Activated B cell treated with CpG ODN at 0.5 μM for 24 hours (primary cell): Measurements from ENCODE around the gene CS. TPM values are rescaled to one million over a fixed set of nuclear protein-coding genes. Genes with fewer than 3 reads are reported as not detected.

Source experiments
- ATAC-seq: fragments of 200-7000 bp; cut with Tn5 transposase; one replicate; pipeline ENCODE4 v1.10.0; 2021; ENCODE audit warnings: low read depth, mild to moderate bottlenecking, moderate library complexity
- CTCF ChIA-PET: fragments of 350-600 bp; sonication (Branson Sonifier 250); formaldehyde crosslinking; loops from one replicate; lab custom pipeline; 2021; ENCODE audit warnings: antibody characterized with exemption; lab: Charles Lee
- POLR2A ChIA-PET: fragments of 350-600 bp; sonication (Branson Sonifier 250); formaldehyde crosslinking; loops from one replicate; lab custom pipeline; 2021; ENCODE audit warnings: antibody characterized with exemption; lab: Charles Lee
- DNase-seq: peaks from one replicate; pipeline ENCODE4 v3.0.0; 2022
- H3K27ac Mint-ChIP-seq: one replicate; pipeline ENCODE4 v1.8.0; 2020; ENCODE audit warnings: mixed read lengths
- H3K27me3 Mint-ChIP-seq: one replicate; pipeline ENCODE4 v1.8.0; 2021; ENCODE audit warnings: mixed read lengths
- H3K36me3 Mint-ChIP-seq: one replicate; pipeline ENCODE4 v1.8.0; 2021; ENCODE audit warnings: low read depth, mixed read lengths
- H3K4me1 Mint-ChIP-seq: one replicate; pipeline ENCODE4 v1.8.0; 2021; ENCODE audit warnings: mixed read lengths
- H3K4me3 Mint-ChIP-seq: one replicate; pipeline ENCODE4 v1.8.0; 2020; ENCODE audit warnings: mild to moderate bottlenecking, mixed read lengths
- H3K9me3 Mint-ChIP-seq: one replicate; pipeline ENCODE4 v1.8.0; 2020; ENCODE audit warnings: mixed read lengths
- CTCF ChIP-seq: fragments of 200-600 bp; IDR thresholded peaks from one replicate; pipeline ENCODE4 v1.8.0; 2022; ENCODE audit warnings: antibody characterized with exemption, mild to moderate bottlenecking
- intact Hi-C: fragments of 100-400 bp; cut with micrococcal nuclease; formaldehyde crosslinking; loops from one replicate; pipeline ENCODE4 v1.15.1; 2024
- total RNA-seq: library from RNA; stranded (reverse); gene quantifications from 2 replicates; pipeline ENCODE4 v1.2.3, GENCODE V29; 2022

The CS gene
- total RNA-seq, 1 donor from 2014 or later = 233 TPM

GRCh38 chr12:56252649-56253048 is 47.5 kb downstream of the CS start:
- H3K36me3 Mint-ChIP-seq = peaks cover 69% of the 10 kb centered on the region

DNA sequence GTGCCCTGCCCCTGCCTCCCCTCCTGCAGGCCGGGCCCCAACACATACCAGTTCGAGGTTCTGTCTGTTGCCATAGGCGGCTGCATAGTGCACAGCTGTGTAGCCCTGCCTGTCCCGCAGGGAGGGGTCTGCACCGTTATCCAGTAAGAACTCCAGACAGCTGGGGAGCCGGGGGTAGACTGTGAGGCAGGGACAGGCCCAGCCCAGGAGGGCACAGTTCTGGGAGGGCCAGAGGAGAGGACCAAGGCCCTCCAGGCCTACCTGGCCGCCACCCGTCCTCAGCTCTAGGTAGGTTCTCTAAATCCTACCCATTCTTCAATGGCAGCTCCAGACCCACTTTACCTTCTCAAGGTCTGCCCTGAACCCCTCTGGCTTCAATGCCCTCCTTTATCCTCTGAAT is 51.4 kb downstream of the CS start:
- no peak for TF ChIP-seq CTCF
- no peaks in the 10 kb centered on the region for H3K27me3 Mint-ChIP-seq
- no peaks in the 10 kb centered on the region for H3K9me3 Mint-ChIP-seq
- CTCF ChIA-PET = interaction anchor here (1.2 kb wide), 1 partner anchor 9 kb away, joined by 5 read pairs; the partner anchor contains the start of gene ANKRD52
- DNase-seq = no peak
- no peak overlapping the region for H3K4me3 Mint-ChIP-seq
- H3K27ac Mint-ChIP-seq = no peak overlapping the region
- intact Hi-C loops = no loop called here
- ATAC-seq = no peak
- peaks cover 78% of the 10 kb centered on the region for H3K36me3 Mint-ChIP-seq
- H3K4me1 Mint-ChIP-seq = no peaks in the 10 kb centered on the region
- POLR2A ChIA-PET = no interaction called here

More at GRCh38 chr12:56252649-56253048, 47.5 kb downstream of the CS start:
- intact Hi-C loops = no loop called here
- POLR2A ChIA-PET = interaction anchor here (0.6 kb wide), 1 partner anchor 423 kb away, joined by 5 read pairs; the partner anchor contains the start of gene DNAJC14
- no peaks in the 10 kb centered on the region for H3K9me3 Mint-ChIP-seq
- TF ChIP-seq CTCF = no peak
- H3K27me3 Mint-ChIP-seq = no peaks in the 10 kb centered on the region
- peaks cover 15% of the 10 kb centered on the region for H3K4me1 Mint-ChIP-seq
- CTCF ChIA-PET = no interaction called here
- ATAC-seq (no peak), DNase-seq (no peak)
- no peak overlapping the region for H3K27ac Mint-ChIP-seq
- no peak overlapping the region for H3K4me3 Mint-ChIP-seq

- POLR2A ChIA-PET = interaction anchor here (0.7 kb wide), 1 partner anchor 51 kb away, joined by 3 read pairs; no protein-coding TSS in a partner anchor
- TF ChIP-seq CTCF = no peak
- H3K4me3 Mint-ChIP-seq = no peak overlapping the region
Measured at GRCh38 chr12:56247923-56248322, 52.2 kb downstream of the CS start.

DNA sequence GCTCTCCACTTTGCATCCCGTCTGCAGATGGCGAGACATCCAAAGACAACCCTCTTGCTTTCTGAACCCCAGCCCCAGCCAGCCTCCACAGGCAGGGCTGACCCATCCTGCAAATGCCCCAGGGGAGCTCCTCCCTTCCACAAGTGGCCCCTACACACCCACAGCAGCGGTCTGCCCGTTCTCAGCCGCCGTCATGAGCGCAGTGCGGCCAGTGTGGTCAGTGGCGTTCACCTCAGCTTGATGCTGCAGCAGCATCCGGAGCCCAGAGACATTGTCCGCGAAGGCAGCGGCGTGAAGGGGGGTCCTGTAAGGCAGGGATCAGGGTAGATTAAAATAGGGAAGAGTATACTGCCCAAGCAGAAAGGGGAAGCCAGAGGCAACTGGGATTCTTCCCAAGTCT is 55.6 kb downstream of the CS start:
- no peak overlapping the region for H3K4me3 Mint-ChIP-seq
- peaks cover 10% of the 10 kb centered on the region for H3K4me1 Mint-ChIP-seq
- no peaks in the 10 kb centered on the region for H3K27me3 Mint-ChIP-seq
- peaks cover 84% of the 10 kb centered on the region for H3K36me3 Mint-ChIP-seq
- CTCF ChIA-PET = no interaction called here
- POLR2A ChIA-PET = no interaction called here
- DNase-seq (no peak), ATAC-seq (no peak)
- no peaks in the 10 kb centered on the region for H3K9me3 Mint-ChIP-seq
- intact Hi-C loops = no loop called here
- TF ChIP-seq CTCF = no peak
- no peak overlapping the region for H3K27ac Mint-ChIP-seq

More at GRCh38 chr12:56247923-56248322, 52.2 kb downstream of the CS start:
- Mint-ChIP-seq H3K27ac (no peak overlapping the region), H3K27me3 (no peaks in the 10 kb centered on the region), H3K9me3 (no peaks in the 10 kb centered on the region), H3K36me3 (peaks cover 77% of the 10 kb centered on the region), H3K4me1 (no peaks in the 10 kb centered on the region)
- no peak for DNase-seq
- intact Hi-C loops = no loop called here
- no peak for ATAC-seq
- CTCF ChIA-PET = interaction anchor here (1.2 kb wide), 1 partner anchor 10 kb away, joined by 5 read pairs; the partner anchor contains the start of gene ANKRD52

- H3K4me1 Mint-ChIP-seq = peaks cover 10% of the 10 kb centered on the region
- ChIA-PET POLR2A (no interaction called here), CTCF (no interaction called here)
- intact Hi-C loops = no loop called here
- ATAC-seq (no peak), DNase-seq (no peak)
- peaks cover 83% of the 10 kb centered on the region for H3K36me3 Mint-ChIP-seq
- no peak for TF ChIP-seq CTCF
- no peaks in the 10 kb centered on the region for H3K9me3 Mint-ChIP-seq
- H3K27me3 Mint-ChIP-seq = no peaks in the 10 kb centered on the region
- no peak overlapping the region for H3K27ac Mint-ChIP-seq
- H3K4me3 Mint-ChIP-seq = no peak overlapping the region
Measured at GRCh38 chr12:56243731-56244181, 56.4 kb downstream of the CS start.
